HL-60 (cell line): ENCODE results near the gene LRRC55.

Source experiments
- GABPA ChIP-seq: IDR thresholded peaks from 2 replicates; pipeline ENCODE4 v1.6.1; 2012; ENCODE audit warnings: low read depth
- TF ChIP-seq, protein P1 (sequence below): IDR thresholded peaks from one replicate; pipeline ENCODE4 v1.5.1; 2011; ENCODE audit warnings: low read length, control low read depth, inconsistent platforms; ENCODE audit not compliant: insufficient read depth

- TF ChIP-seq, protein P1, sequence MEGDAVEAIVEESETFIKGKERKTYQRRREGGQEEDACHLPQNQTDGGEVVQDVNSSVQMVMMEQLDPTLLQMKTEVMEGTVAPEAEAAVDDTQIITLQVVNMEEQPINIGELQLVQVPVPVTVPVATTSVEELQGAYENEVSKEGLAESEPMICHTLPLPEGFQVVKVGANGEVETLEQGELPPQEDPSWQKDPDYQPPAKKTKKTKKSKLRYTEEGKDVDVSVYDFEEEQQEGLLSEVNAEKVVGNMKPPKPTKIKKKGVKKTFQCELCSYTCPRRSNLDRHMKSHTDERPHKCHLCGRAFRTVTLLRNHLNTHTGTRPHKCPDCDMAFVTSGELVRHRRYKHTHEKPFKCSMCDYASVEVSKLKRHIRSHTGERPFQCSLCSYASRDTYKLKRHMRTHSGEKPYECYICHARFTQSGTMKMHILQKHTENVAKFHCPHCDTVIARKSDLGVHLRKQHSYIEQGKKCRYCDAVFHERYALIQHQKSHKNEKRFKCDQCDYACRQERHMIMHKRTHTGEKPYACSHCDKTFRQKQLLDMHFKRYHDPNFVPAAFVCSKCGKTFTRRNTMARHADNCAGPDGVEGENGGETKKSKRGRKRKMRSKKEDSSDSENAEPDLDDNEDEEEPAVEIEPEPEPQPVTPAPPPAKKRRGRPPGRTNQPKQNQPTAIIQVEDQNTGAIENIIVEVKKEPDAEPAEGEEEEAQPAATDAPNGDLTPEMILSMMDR = no peak
- TF ChIP-seq GABPA = no peak
These were observed 37.4 kb downstream of the LRRC55 start for GRCh38 chr11:57219021-57219627.
